ENCODE results near the gene PCMT1.

- TF ChIP-seq POLR2A (IDR thresholded peaks at IDR 0.05) (no peak), CTCF (IDR thresholded peaks at IDR 0.05) (no peak)
Observed at GRCh38 chr6:149717255-149717587, 32.3 kb upstream of the PCMT1 start.

Data from esophagus squamous epithelium (tissue), 4 donors.